WTC11 (cell line): Measurements from ENCODE around the gene LRSAM1. TPM values are rescaled to one million over a fixed set of nuclear protein-coding genes. Genes with fewer than 3 reads are reported as not detected.

ENCODE experiments used
- ATAC-seq: fragments of 200-7000 bp; cut with Tn5 transposase; 2 replicates; pipeline ENCODE4 v1.10.0; 2021; ENCODE audit warnings: mild to moderate bottlenecking, moderate library complexity
- CTCF ChIA-PET: fragments of 300-600 bp; sonication (Branson Sonifier 250); formaldehyde crosslinking; loops from one replicate; lab custom pipeline; 2021; ENCODE audit warnings: antibody characterized with exemption; lab: Charles Lee
- POLR2A ChIA-PET: fragments of 350-600 bp; sonication (Branson Sonifier 250); formaldehyde crosslinking; loops from one replicate; lab custom pipeline; 2021; ENCODE audit warnings: antibody characterized with exemption; lab: Charles Lee
- DNase-seq: peaks from one replicate; pipeline ENCODE4 v3.0.0; 2021; ENCODE audit warnings: low spot score
- H3K27ac Mint-ChIP-seq: 2 replicates; pipeline ENCODE4 v1.8.0; 2021; ENCODE audit warnings: mixed read lengths
- H3K27me3 Mint-ChIP-seq: 2 replicates; pipeline ENCODE4 v1.8.0; 2021; ENCODE audit warnings: low read depth, mild to moderate bottlenecking, moderate library complexity, mixed read lengths
- H3K36me3 Mint-ChIP-seq: 2 replicates; pipeline ENCODE4 v1.8.0; 2021; ENCODE audit warnings: mixed read lengths
- H3K4me1 Mint-ChIP-seq: 2 replicates; pipeline ENCODE4 v1.8.0; 2022; ENCODE audit warnings: mixed read lengths
- H3K4me3 Mint-ChIP-seq: 2 replicates; pipeline ENCODE4 v1.8.0; 2021; ENCODE audit warnings: mild to moderate bottlenecking, moderate library complexity, mixed read lengths
- H3K9me3 Mint-ChIP-seq: 2 replicates; pipeline ENCODE4 v1.8.0; 2021; ENCODE audit warnings: mixed read lengths
- ATF2 ChIP-seq: sonication (generic); formaldehyde crosslinking; IDR thresholded peaks from 2 replicates; pipeline ENCODE4 v1.8.1; 2022; ENCODE audit warnings: low read depth, missing genetic modification reagents, borderline replicate concordance
- CREB1 ChIP-seq: sonication (generic); formaldehyde crosslinking; IDR thresholded peaks from 2 replicates; pipeline ENCODE4 v1.8.0; 2023; ENCODE audit warnings: mild to moderate bottlenecking, missing genetic modification reagents
- E2F4 ChIP-seq: sonication (generic); formaldehyde crosslinking; IDR thresholded peaks from 2 replicates; pipeline ENCODE4 v1.8.1; 2022; ENCODE audit warnings: low read depth, mild to moderate bottlenecking, moderate library complexity, missing genetic modification reagents, borderline replicate concordance
- ETV6 ChIP-seq: sonication (generic); formaldehyde crosslinking; IDR thresholded peaks from 2 replicates; pipeline ENCODE4 v1.8.1; 2022; ENCODE audit warnings: mild to moderate bottlenecking, missing genetic modification reagents
- FOXJ3 ChIP-seq: sonication (generic); formaldehyde crosslinking; IDR thresholded peaks from 2 replicates; pipeline ENCODE4 v1.9.0; 2021; ENCODE audit warnings: missing genetic modification reagents, mild to moderate bottlenecking, borderline replicate concordance
- HMGXB4 ChIP-seq: sonication (generic); formaldehyde crosslinking; IDR thresholded peaks from 2 replicates; pipeline ENCODE4 v1.8.1; 2023; ENCODE audit warnings: mild to moderate bottlenecking, moderate library complexity, missing genetic modification reagents
- JUN ChIP-seq: sonication (generic); formaldehyde crosslinking; IDR thresholded peaks from 2 replicates; pipeline ENCODE4 v1.8.0; 2023; ENCODE audit warnings: mild to moderate bottlenecking, missing genetic modification reagents
- PRDM15 ChIP-seq: sonication (generic); formaldehyde crosslinking; IDR thresholded peaks from 2 replicates; pipeline ENCODE4 v1.8.0; 2022; ENCODE audit warnings: missing genetic modification reagents
- SOX15 ChIP-seq: fragments of 250-450 bp; sonication (Bioruptor Pico); IDR thresholded peaks from 2 replicates; pipeline ENCODE4 v1.9.0; 2021; ENCODE audit warnings: mild to moderate bottlenecking
- ZBTB21 ChIP-seq: sonication (generic); formaldehyde crosslinking; IDR thresholded peaks from 2 replicates; pipeline ENCODE4 v1.8.1; 2023; ENCODE audit warnings: mild to moderate bottlenecking, missing genetic modification reagents, borderline replicate concordance
- ZMAT4 ChIP-seq: fragments of 250-450 bp; sonication (Bioruptor Pico); IDR thresholded peaks from 2 replicates; pipeline ENCODE4 v1.9.0; 2021; ENCODE audit warnings: mild to moderate bottlenecking
- ZNF219 ChIP-seq: sonication (generic); formaldehyde crosslinking; IDR thresholded peaks from 2 replicates; pipeline ENCODE4 v1.8.0; 2023; ENCODE audit warnings: missing genetic modification reagents, mild to moderate bottlenecking, borderline replicate concordance
- ZNF317 ChIP-seq: sonication (generic); formaldehyde crosslinking; IDR thresholded peaks from 2 replicates; pipeline ENCODE4 v1.8.1; 2023; ENCODE audit warnings: low read depth, mild to moderate bottlenecking, moderate library complexity, missing genetic modification reagents, borderline replicate concordance
- ZNF425 ChIP-seq: fragments of 250-450 bp; sonication (Bioruptor Pico); conservative IDR thresholded peaks from 2 replicates; pipeline ENCODE4 v1.9.0; 2021; ENCODE audit warnings: mild to moderate bottlenecking
- ZNF671 ChIP-seq: fragments of 250-450 bp; sonication (Bioruptor Pico); IDR thresholded peaks from 2 replicates; pipeline ENCODE4 v1.8.0; 2021; ENCODE audit warnings: mild to moderate bottlenecking
- total RNA-seq: library from RNA; stranded (reverse); gene quantifications from 3 replicates; pipeline ENCODE4 v1.2.3, GENCODE V29; 2021

Gene LRSAM1
- total RNA-seq, 1 experiment from 2014 or later = 32.4 TPM

GRCh38 chr9:127430415-127430814 lies 20.9 kb upstream of the LRSAM1 start:
- H3K27me3 Mint-ChIP-seq = no peaks in the 10 kb centered on the region
- CTCF ChIA-PET = no interaction called here

More at GRCh38 chr9:127430415-127430814, 20.9 kb upstream of the LRSAM1 start:
- no peak for TF ChIP-seq ZNF317 (CRISPR knock-in tag)
- no peak for TF ChIP-seq ZMAT4 (CRISPR knock-in tag)
- no peak for TF ChIP-seq ZNF219 (CRISPR knock-in tag)
- no peak for TF ChIP-seq FOXJ3 (CRISPR knock-in tag)
- TF ChIP-seq ZNF671 = no peak
- TF ChIP-seq E2F4 = no peak
- no peak for TF ChIP-seq JUN
- TF ChIP-seq ZBTB21 = no peak
- no peak for TF ChIP-seq CREB1 (CRISPR knock-in tag)
- TF ChIP-seq ATF2 (CRISPR knock-in tag) = no peak
- TF ChIP-seq PRDM15 = no peak
- no peak for TF ChIP-seq ETV6 (CRISPR knock-in tag)
- no peak for TF ChIP-seq ZNF425 (CRISPR knock-in tag)
- TF ChIP-seq HMGXB4 (CRISPR knock-in tag) = no peak
- TF ChIP-seq SOX15 (CRISPR knock-in tag) = no peak
- Mint-ChIP-seq H3K9me3 (no peaks in the 10 kb centered on the region), H3K27ac (no peak overlapping the region), H3K36me3 (peaks cover 62% of the 10 kb centered on the region), H3K4me1 (peaks cover 2% of the 10 kb centered on the region; the same call in 1 of the 2 replicates), H3K4me3 (no peak overlapping the region)
- no peak for DNase-seq
- no peak for ATAC-seq
- POLR2A ChIA-PET = no interaction called here
